ENCODE data around the gene PABPN1L. TPM values are rescaled to one million over a fixed set of nuclear protein-coding genes. Genes with fewer than 3 reads are reported as not detected.

PABPN1L gene
- polyA plus RNA-seq, 2 of the 4 experiments (the other 2 are of a cell fraction) = not detected

- peaks cover 7% of the 10 kb centered on the region; the same call in 2 of the 3 replicates for H3K4me1 ChIP-seq
- ChIA-PET POLR2A (no interaction called here), CTCF (interaction anchor here (1.3 to 2.1 kb wide), 2 partner anchors 63 to 135 kb away, joined by 3 to 4 read pairs; no protein-coding TSS in a partner anchor)
- FAIRE-seq (no peak), ATAC-seq (no peak), DNase-seq (ENCODE audit: low read depth in 1 of 2, low spot score in 1 of 2) (no peak)
- 44% methylated on average over 9 of the region's 20 CpGs for WGBS (ENCODE audit: missing lambda C conversion rate)
- no peak for TF ChIP-seq USF2 (IDR thresholded peaks at IDR 0.05)
- no peak for TF ChIP-seq CHD4 (IDR thresholded peaks at IDR 0.05; ENCODE audit: borderline replicate concordance)
- no peak for TF ChIP-seq EHF (CRISPR knock-in tag; IDR thresholded peaks at IDR 0.05)
- no peak for TF ChIP-seq CEBPB (IDR thresholded peaks at IDR 0.05)
- no peak for TF ChIP-seq PHF8 (IDR thresholded peaks at IDR 0.05; ENCODE audit: borderline replicate concordance, low read depth)
- no peak overlapping the region for H3K4me2 ChIP-seq
- no peak overlapping the region for H3K27ac ChIP-seq
- H3K9me3 ChIP-seq = no peaks in the 10 kb centered on the region
- H3K4me3 ChIP-seq = no peak overlapping the region
Observed at GRCh38 chr16:88878356-88878755, 11.9 kb upstream of the PABPN1L start.

GRCh38 chr16:88877564-88878289 lies 11.3 kb upstream of the PABPN1L start:
- no peak overlapping the region for H3K4me3 ChIP-seq
- ATAC-seq = no peak
- peaks cover 7% of the 10 kb centered on the region; the same call in 2 of the 3 replicates for H3K4me1 ChIP-seq
- no peak for DNase-seq (ENCODE audit: low read depth in 1 of 2, low spot score in 1 of 2)
- 39% methylated on average over 18 of the region's 20 CpGs for WGBS (ENCODE audit: missing lambda C conversion rate)
- POLR2A ChIA-PET = no interaction called here
- CTCF ChIA-PET = no interaction called here
- no peak for FAIRE-seq
- H3K4me2 ChIP-seq = no peak overlapping the region
- H3K9me3 ChIP-seq = no peaks in the 10 kb centered on the region
- no peak overlapping the region for H3K27ac ChIP-seq
- TF ChIP-seq RAD21 (conservative IDR thresholded peaks at IDR 0.05 in 1 of 2, IDR thresholded peaks at IDR 0.05 in 1 of 2) = no peak
- TF ChIP-seq FOSB (CRISPR knock-in tag; IDR thresholded peaks at IDR 0.05) = no peak
- TF ChIP-seq CEBPB (IDR thresholded peaks at IDR 0.05) = no peak
- TF ChIP-seq POLR2AphosphoS2 (conservative IDR thresholded peaks at IDR 0.05; ENCODE audit: low read length) = no peak
- TF ChIP-seq RFX5 (IDR thresholded peaks at IDR 0.05) = no peak
- no peak for TF ChIP-seq HOXB5 (CRISPR knock-in tag; IDR thresholded peaks at IDR 0.05)
- TF ChIP-seq JUNB (IDR thresholded peaks at IDR 0.05) = no peak
- TF ChIP-seq ATOH8 (CRISPR knock-in tag; IDR thresholded peaks at IDR 0.05; ENCODE audit: low read depth) = no peak

- 50% methylated on average over 24 of the region's 33 CpGs for WGBS (ENCODE audit: missing lambda C conversion rate)
Observed at GRCh38 chr16:88876942-88877526, 10.6 kb upstream of the PABPN1L start.

GRCh38 chr16:88875703-88876234 lies 9.3 kb upstream of the PABPN1L start:
- TF ChIP-seq ZC3H11A (IDR thresholded peaks at IDR 0.05) (no peak), ELK1 (IDR thresholded peaks at IDR 0.05; ENCODE audit: low read depth, low read length) (no peak), HOXB13 (CRISPR knock-in tag; IDR thresholded peaks at IDR 0.05; ENCODE audit: low read depth) (no peak), HOXA7 (CRISPR knock-in tag; IDR thresholded peaks at IDR 0.05) (no peak), BHLHE40 (IDR thresholded peaks at IDR 0.05; ENCODE audit: low read depth, low read length) (no peak), HDAC2 (IDR thresholded peaks at IDR 0.05) (no peak)
- Histone ChIP-seq H3K4me3 (no peak overlapping the region), H3K4me2 (no peak overlapping the region), H3K9me3 (no peaks in the 10 kb centered on the region), H3K27ac (no peak overlapping the region), H3K4me1 (no peaks in the 10 kb centered on the region)
- ATAC-seq (no peak), FAIRE-seq (no peak), DNase-seq (ENCODE audit: low read depth in 1 of 2, low spot score in 1 of 2) (no peak)
- POLR2A ChIA-PET = no interaction called here
- CTCF ChIA-PET = no interaction called here
- 74% methylated on average over 22 of the region's 22 CpGs for WGBS (ENCODE audit: missing lambda C conversion rate)

More at GRCh38 chr16:88876942-88877526, 10.6 kb upstream of the PABPN1L start:
- Histone ChIP-seq H3K9me3 (no peaks in the 10 kb centered on the region), H3K4me2 (no peak overlapping the region), H3K4me3 (no peak overlapping the region), H3K4me1 (peaks cover under 1% of the 10 kb centered on the region; the same call in 1 of the 3 replicates), H3K27ac (no peak overlapping the region)
- ChIA-PET CTCF (no interaction called here), POLR2A (no interaction called here)
- ATAC-seq (no peak), FAIRE-seq (no peak), DNase-seq (ENCODE audit: low read depth in 1 of 2, low spot score in 1 of 2) (no peak)
- TF ChIP-seq ESRRA (IDR thresholded peaks at IDR 0.05; ENCODE audit: borderline replicate concordance, low read length) = no peak
- TF ChIP-seq RCOR1 (IDR thresholded peaks at IDR 0.05; ENCODE audit: low read depth, low read length) = no peak
- TF ChIP-seq HOXB5 (CRISPR knock-in tag; IDR thresholded peaks at IDR 0.05) = no peak
- TF ChIP-seq RNF2 (IDR thresholded peaks at IDR 0.05; ENCODE audit: borderline replicate concordance, low read depth) = no peak
